PC-3 (cell line): ENCODE results near the gene FYTTD1. TPM values are rescaled to one million over a fixed set of nuclear protein-coding genes. Genes with fewer than 3 reads are reported as not detected.

Experiments
- ATAC-seq: fragments of 200-7000 bp; cut with Tn5 transposase; 2 replicates; pipeline ENCODE4 v1.9.1; 2020; ENCODE audit warnings: mild to moderate bottlenecking, moderate library complexity
- BruUV-seq: library from RNA; stranded (reverse); fragments of 400-500 nt; replicated peaks from 2 replicates; lab custom pipeline; 2021; lab: Mats Ljungman, UMichigan
- CTCF ChIA-PET: fragments of 300-600 bp; sonication (Branson Sonifier 250); formaldehyde crosslinking; loops from one replicate; lab custom pipeline; 2022; ENCODE audit warnings: antibody characterized with exemption; lab: Charles Lee
- POLR2A ChIA-PET: fragments of 300-600 bp; sonication (Branson Sonifier 250); formaldehyde crosslinking; loops from one replicate; lab custom pipeline; 2022; ENCODE audit warnings: antibody characterized with exemption; ENCODE audit not compliant: unreplicated experiment; lab: Charles Lee
- DNase-seq: peaks from one replicate; pipeline ENCODE4 v3.0.0-alpha.2; 2015
- H2AFZ ChIP-seq: fragments of 300-600 bp; sonication (generic); 2 replicates; pipeline ENCODE4 v1.6.0; 2016; ENCODE audit warnings: antibody characterized with exemption, low read length
- H3F3A ChIP-seq: fragments of 300-600 bp; sonication (generic); one replicate; pipeline ENCODE4 v1.6.0; 2017; ENCODE audit warnings: antibody characterized with exemption, low read length, control low read depth, mild to moderate bottlenecking; ENCODE audit not compliant: unreplicated experiment
- H3K27ac ChIP-seq: fragments of 300-600 bp; sonication (generic); 2 replicates; pipeline ENCODE4 v1.5.1; 2016; ENCODE audit warnings: mild to moderate bottlenecking, low read length
- H3K27me3 ChIP-seq: fragments of 300-600 bp; sonication (generic); 2 replicates; pipeline ENCODE4 v1.6.1; 2016; ENCODE audit warnings: low read length, mixed read lengths
- H3K36me3 ChIP-seq: fragments of 300-600 bp; sonication (generic); 2 replicates; pipeline ENCODE4 v1.6.1; 2016; ENCODE audit warnings: low read depth, mixed run types, low read length, mixed read lengths
- H3K4me1 ChIP-seq: fragments of 300-600 bp; sonication (generic); 2 replicates; pipeline ENCODE4 v1.5.1; 2016; ENCODE audit warnings: low read length; ENCODE audit not compliant: insufficient read depth
- H3K4me2 ChIP-seq: fragments of 300-600 bp; sonication (generic); 2 replicates; pipeline ENCODE4 v1.6.0; 2016; ENCODE audit warnings: low read length
- H3K4me3 ChIP-seq: fragments of 300-600 bp; sonication (generic); 2 replicates; pipeline ENCODE4 v1.5.1; 2016; ENCODE audit warnings: mild to moderate bottlenecking, low read length, mixed read lengths
- H3K79me2 ChIP-seq: fragments of 300-600 bp; sonication (generic); 2 replicates; pipeline ENCODE4 v1.6.1; 2017; ENCODE audit warnings: low read length, mixed read lengths
- H3K9ac ChIP-seq: fragments of 300-600 bp; sonication (generic); 2 replicates; pipeline ENCODE4 v1.6.0; 2016; ENCODE audit warnings: mild to moderate bottlenecking, low read length
- H3K9me2 ChIP-seq: fragments of 300-600 bp; sonication (generic); replicated peaks from 2 replicates; pipeline ENCODE4 v1.6.1; 2016; ENCODE audit warnings: mixed run types, low read length, mixed read lengths
- H3K9me3 ChIP-seq: fragments of 300-600 bp; sonication (generic); 2 replicates; pipeline ENCODE4 v1.6.1; 2016; ENCODE audit warnings: low read length, mixed read lengths
- H4K20me1 ChIP-seq: fragments of 300-600 bp; sonication (generic); 2 replicates; pipeline ENCODE4 v1.6.1; 2016; ENCODE audit warnings: low read length, mixed read lengths
- CTCF ChIP-seq: fragments of 300-600 bp; sonication (generic); conservative IDR thresholded peaks from 2 replicates; pipeline ENCODE4 v1.5.1; 2017; ENCODE audit warnings: antibody characterized with exemption, low read depth, mild to moderate bottlenecking, low read length
- EZH2 ChIP-seq: fragments of 300-600 bp; sonication (generic); IDR thresholded peaks from one replicate; pipeline ENCODE4 v1.6.1; 2017; ENCODE audit warnings: antibody characterized with exemption, mild to moderate bottlenecking, low read length; ENCODE audit not compliant: unreplicated experiment
- EZH2phosphoT487 ChIP-seq: fragments of 300-600 bp; sonication (generic); IDR thresholded peaks from 2 replicates; pipeline ENCODE4 v1.6.1; 2018; ENCODE audit warnings: mild to moderate bottlenecking, antibody characterized with exemption, low read length, borderline replicate concordance
- intact Hi-C: fragments of 100-400 bp; cut with micrococcal nuclease; formaldehyde crosslinking; loops from 2 replicates; pipeline ENCODE4 v1.9.0; 2023
- total RNA-seq: library from RNA; depleted of rRNA; stranded (reverse); fragments of >200 nt; gene quantifications from 2 replicates; pipeline ENCODE4 v1.2.3, GENCODE V29; 2014

Gene FYTTD1
- total RNA-seq, 1 experiment from 2014 or later: 85.4 TPM

- Histone ChIP-seq H3K4me2 (no peak overlapping the region), H3K4me1 (no peaks in the 10 kb centered on the region), H2AFZ (no peak overlapping the region), H4K20me1 (no peaks in the 10 kb centered on the region), H3F3A (no peaks in the 10 kb centered on the region), H3K27me3 (no peaks in the 10 kb centered on the region), H3K9ac (no peak overlapping the region), H3K9me2 (no peaks in the 10 kb centered on the region), H3K9me3 (no peaks in the 10 kb centered on the region), H3K27ac (no peak overlapping the region), H3K36me3 (peaks cover 24% of the 10 kb centered on the region; the same call in 1 of the 2 replicates), H3K79me2 (no peaks in the 10 kb centered on the region), H3K4me3 (no peak overlapping the region)
- POLR2A ChIA-PET: no interaction called here
- no peak for TF ChIP-seq CTCF
- TF ChIP-seq EZH2: no peak
- no peak for TF ChIP-seq EZH2phosphoT487
- CTCF ChIA-PET: no interaction called here
- intact Hi-C loops: no loop called here
- ATAC-seq: no peak
- no TSS peak for BruUV-seq
- no peak for DNase-seq
Observed at GRCh38 chr3:197830308-197830966, 80.8 kb downstream of the FYTTD1 start.

DNA sequence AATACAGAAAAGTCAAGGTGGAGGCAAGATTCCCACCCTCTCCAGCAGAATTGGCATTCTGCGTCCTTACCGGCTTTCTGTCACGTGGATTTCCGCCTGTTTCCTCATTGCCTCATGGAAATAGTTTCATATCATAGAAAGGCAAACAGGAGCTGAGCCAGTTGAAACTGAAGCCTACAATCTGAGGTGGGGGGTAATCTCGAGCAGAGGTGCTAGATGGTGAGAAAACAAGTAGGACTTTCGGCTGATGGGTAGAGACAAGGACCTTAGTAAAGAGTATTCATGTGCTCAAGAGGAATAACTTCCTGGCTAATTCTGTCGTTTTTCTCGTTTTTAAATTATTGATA, 81.3 kb downstream of the FYTTD1 start:
- no peaks in the 10 kb centered on the region for H3F3A ChIP-seq
- H3K9me3 ChIP-seq: no peaks in the 10 kb centered on the region
- no peaks in the 10 kb centered on the region for H3K79me2 ChIP-seq
- no peaks in the 10 kb centered on the region for H3K27me3 ChIP-seq
- TF ChIP-seq EZH2 (no peak), CTCF (no peak), EZH2phosphoT487 (no peak)
- no peak overlapping the region for H3K9ac ChIP-seq
- ChIA-PET CTCF (no interaction called here), POLR2A (no interaction called here)
- H3K36me3 ChIP-seq: peaks cover 25% of the 10 kb centered on the region; the same call in 1 of the 2 replicates
- ATAC-seq: no peak
- no TSS peak for BruUV-seq
- no peaks in the 10 kb centered on the region for H4K20me1 ChIP-seq
- H3K4me1 ChIP-seq: no peaks in the 10 kb centered on the region
- intact Hi-C loops: no loop called here
- no peak overlapping the region for H2AFZ ChIP-seq
- no peak overlapping the region for H3K4me3 ChIP-seq
- H3K9me2 ChIP-seq: no peaks in the 10 kb centered on the region
- no peak overlapping the region for H3K27ac ChIP-seq
- no peak for DNase-seq
- no peak overlapping the region for H3K4me2 ChIP-seq

DNA sequence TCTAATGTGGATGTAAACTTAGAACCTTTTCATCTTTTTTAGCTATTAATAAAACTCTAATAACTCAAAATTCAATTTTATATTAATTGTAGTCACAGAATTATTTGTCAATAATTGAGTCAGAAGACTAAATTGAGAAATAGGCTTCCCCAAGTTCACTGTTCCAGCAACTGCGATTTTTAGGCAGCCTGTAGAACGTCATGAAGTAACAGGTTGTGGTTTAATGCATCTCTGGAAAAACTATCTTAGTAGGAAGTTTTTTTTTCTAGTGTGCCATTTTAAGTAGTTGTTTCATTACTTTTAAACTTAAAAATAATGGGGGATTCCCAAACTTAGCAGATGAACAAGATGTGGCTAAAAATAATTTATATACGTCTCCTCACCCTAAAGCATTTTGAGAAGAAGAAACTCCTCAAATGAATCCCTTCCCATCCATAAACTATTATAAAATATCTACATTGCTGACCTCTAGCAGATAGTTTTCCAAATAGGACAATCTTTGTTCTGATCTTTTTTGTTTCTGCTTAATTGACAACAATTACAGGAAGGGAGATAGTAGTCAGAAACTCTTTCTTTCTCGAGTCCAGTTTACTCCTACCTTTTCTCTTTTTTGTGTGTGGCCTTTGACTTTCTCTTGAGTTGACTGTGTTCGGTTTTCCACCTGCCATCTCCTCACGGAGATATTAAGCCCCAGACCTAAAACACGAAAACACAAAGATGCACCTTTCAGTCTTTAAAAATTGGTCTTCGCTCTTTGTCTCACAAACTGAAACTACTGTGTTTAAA, 84.4 kb downstream of the FYTTD1 start:
- POLR2A ChIA-PET: no interaction called here
- H3K79me2 ChIP-seq: no peaks in the 10 kb centered on the region
- H4K20me1 ChIP-seq: no peaks in the 10 kb centered on the region
- H3K27ac ChIP-seq: no peak overlapping the region
- ATAC-seq (no peak), DNase-seq (no peak)
- no peak overlapping the region for H3K4me3 ChIP-seq
- H3K4me1 ChIP-seq: no peaks in the 10 kb centered on the region
- H3K27me3 ChIP-seq: no peaks in the 10 kb centered on the region
- no TSS peak for BruUV-seq
- no peaks in the 10 kb centered on the region for H3F3A ChIP-seq
- TF ChIP-seq EZH2phosphoT487 (no peak), CTCF (no peak), EZH2 (no peak)
- no peaks in the 10 kb centered on the region for H3K9me3 ChIP-seq
- CTCF ChIA-PET: no interaction called here
- no peak overlapping the region for H3K4me2 ChIP-seq
- no peak overlapping the region for H2AFZ ChIP-seq
- H3K9ac ChIP-seq: no peak overlapping the region
- intact Hi-C loops: no loop called here
- no peaks in the 10 kb centered on the region for H3K9me2 ChIP-seq
- H3K36me3 ChIP-seq: peaks cover 25% of the 10 kb centered on the region
